HG03025 (cell line): ENCODE results near the gene HMGB1.
A peak's percentile ranks its signal among the peaks of the same experiment; 100 is the strongest.
"Not testable (repeated sequence)": the region's sequence is repeated elsewhere in the genome, so short reads cannot be mapped to it uniquely, and the experiment has no call there.

ENCODE experiments used
- ATAC-seq: cut with Tn5 transposase; IDR thresholded peaks from one replicate; pipeline ENCODE4 v1.9.1; 2021; ENCODE audit warnings: mild to moderate bottlenecking, moderate library complexity; ENCODE audit not compliant: unreplicated experiment, low FRiP score

Gene HMGB1

GRCh38 chr13:30466841-30467252, 1.1 kb upstream of the HMGB1 start:
- no peak for ATAC-seq

- no peak for ATAC-seq
Observed at GRCh38 chr13:30466358-30466714, 600 bp upstream of the HMGB1 start.

GRCh38 chr13:30465343-30465592, 468 bp downstream of the HMGB1 start:
- ATAC-seq, result no peak

- peak; percentile 23 for ATAC-seq
Observed at GRCh38 chr13:30464496-30465342, 1.0 kb downstream of the HMGB1 start.

GRCh38 chr13:30463787-30464495, 1.8 kb downstream of the HMGB1 start:
- ATAC-seq, result peak; percentile 37

GRCh38 chr13:30461279-30462066, 4.3 kb downstream of the HMGB1 start:
- not testable (repeated sequence) for ATAC-seq

GRCh38 chr13:30457306-30457891, 8.3 kb downstream of the HMGB1 start:
- ATAC-seq, result no peak

- no peak for ATAC-seq
Observed at GRCh38 chr13:30456290-30456689, 9.4 kb downstream of the HMGB1 start.

GRCh38 chr13:30454991-30455390, 10.7 kb downstream of the HMGB1 start:
- ATAC-seq, result no peak

GRCh38 chr13:30453727-30454126, 12.0 kb downstream of the HMGB1 start:
- no peak for ATAC-seq

GRCh38 chr13:30451476-30451875, 14.3 kb downstream of the HMGB1 start:
- not testable (repeated sequence) for ATAC-seq

GRCh38 chr13:30450066-30450465, 15.7 kb downstream of the HMGB1 start:
- no peak for ATAC-seq

- no peak for ATAC-seq
Observed at GRCh38 chr13:30448441-30448840, 17.3 kb downstream of the HMGB1 start.

GRCh38 chr13:30446126-30446500, 19.6 kb downstream of the HMGB1 start:
- no peak for ATAC-seq

- no peak for ATAC-seq
Observed at GRCh38 chr13:30443957-30444404, 21.8 kb downstream of the HMGB1 start.

- not testable (repeated sequence) for ATAC-seq
Observed at GRCh38 chr13:30443491-30443890, 22.2 kb downstream of the HMGB1 start.

GRCh38 chr13:30442926-30443325, 22.8 kb downstream of the HMGB1 start:
- no peak for ATAC-seq

- ATAC-seq, result no peak
Observed at GRCh38 chr13:30440910-30441703, 24.6 kb downstream of the HMGB1 start.

- ATAC-seq, result no peak
Observed at GRCh38 chr13:30438286-30438685, 27.4 kb downstream of the HMGB1 start.

GRCh38 chr13:30437177-30437576, 28.6 kb downstream of the HMGB1 start:
- no peak for ATAC-seq
